HCT116 (cell line): Measurements from ENCODE around the gene PLA2G4C. TPM values are rescaled to one million over a fixed set of nuclear protein-coding genes. Genes with fewer than 3 reads are reported as not detected.

ENCODE experiments used
- ATAC-seq: fragments of 200-7000 bp; cut with Tn5 transposase; 2 replicates; pipeline ENCODE4 v1.9.1; 2020; ENCODE audit warnings: mild to moderate bottlenecking, moderate library complexity
- BruUV-seq: library from RNA; stranded (reverse); fragments of 400-500 nt; replicated peaks from 2 replicates; lab custom pipeline; 2021; lab: Mats Ljungman, UMichigan
- CTCF ChIA-PET: fragments of 300-600 bp; sonication (Branson Sonifier 250); formaldehyde crosslinking; loops from one replicate; lab custom pipeline; 2021; ENCODE audit warnings: antibody characterized with exemption; lab: Charles Lee
- POLR2A ChIA-PET: fragments of 300-600, 350-600 bp; sonication (Branson Sonifier 250); formaldehyde crosslinking; loops from one replicate; lab custom pipeline; 2021; ENCODE audit warnings: antibody characterized with exemption; lab: Charles Lee
- RAD21 ChIA-PET, 2 experiments: fragments of 300-600 bp; sonication (Branson Sonifier 250); formaldehyde crosslinking; loops; one replicate each; lab custom pipeline; 2023; ENCODE audit warnings: low total read pairs in 2 of 2; ENCODE audit not compliant: uncharacterized antibody in 2 of 2, unreplicated experiment in 2 of 2, low non-redundant PET in 1 of 2; lab: Charles Lee
- DNase-seq: peaks from one replicate; pipeline ENCODE4 v3.0.0-alpha.2; 2010; ENCODE audit warnings: low read depth, low spot score
- H2AFZ ChIP-seq: fragments of 200-600 bp; shearing (Covaris generic), sonication (generic); 2 replicates; pipeline ENCODE4 v1.6.1; 2017; ENCODE audit warnings: low read depth, mixed run types, mixed read lengths, antibody characterized with exemption, low read length; ENCODE audit not compliant: poor library complexity, severe bottlenecking
- H3K27ac ChIP-seq: 2 replicates; pipeline ENCODE4 v1.5.1; 2012; ENCODE audit warnings: low read depth, low read length
- H3K27me3 ChIP-seq: fragments of 200-600 bp; sonication (generic); 2 replicates; pipeline ENCODE4 v1.6.1; 2016; ENCODE audit warnings: mixed run types, low read length, mixed read lengths; ENCODE audit not compliant: insufficient read depth
- H3K36me3 ChIP-seq, 2 experiments: fragments of 200-500 bp in 1 of 2; fragments of 200-600 bp in 1 of 2; sonication (Bioruptor generic) in 1 of 2; sonication (generic) in 1 of 2; 2 replicates each; pipeline versions ENCODE4 v1.5.1 to v1.6.1; 2014 to 2016; ENCODE audit warnings: low read length in 2 of 2, inconsistent platforms in 1 of 2, mixed read lengths in 1 of 2, mixed run types in 1 of 2; ENCODE audit not compliant: insufficient read depth in 2 of 2, control insufficient read depth in 1 of 2
- H3K4me1 ChIP-seq, 2 experiments: fragments of 200-600 bp in 1 of 2; sonication (generic) in 1 of 2; 2 replicates each; pipeline versions ENCODE4 v1.5.1 to v1.6.1; 2012 to 2017; ENCODE audit warnings: low read length in 2 of 2, inconsistent platforms in 1 of 2, mild to moderate bottlenecking in 1 of 2, mixed read lengths in 1 of 2, mixed run types in 1 of 2, moderate library complexity in 1 of 2; ENCODE audit not compliant: insufficient read depth in 2 of 2, control insufficient read depth in 1 of 2
- H3K4me2 ChIP-seq: fragments of 200-600 bp; sonication (generic); 2 replicates; pipeline ENCODE4 v1.6.1; 2017; ENCODE audit warnings: mixed run types, low read length, mixed read lengths
- H3K4me3 ChIP-seq, 2 experiments: fragments of 200-600 bp in 1 of 2; sonication (generic) in 1 of 2; replicated peaks in 1 of 2; 2 replicates each; pipeline ENCODE4 v1.5.1; 2011 to 2016; ENCODE audit warnings: low read length in 2 of 2, control low read depth in 1 of 2, low read depth in 1 of 2, mild to moderate bottlenecking in 1 of 2, mixed read lengths in 1 of 2, mixed run types in 1 of 2
- H3K79me2 ChIP-seq: fragments of 200-600 bp; sonication (generic); 2 replicates; pipeline ENCODE4 v1.6.1; 2017; ENCODE audit warnings: mild to moderate bottlenecking, mixed run types, low read length, moderate library complexity, mixed read lengths; ENCODE audit not compliant: insufficient read depth
- H3K9ac ChIP-seq: fragments of 200-600 bp; sonication (generic); 2 replicates; pipeline ENCODE4 v1.6.1; 2016; ENCODE audit warnings: low read length, mixed read lengths
- H3K9me2 ChIP-seq: fragments of 200-600 bp; sonication (generic), shearing (Covaris generic); 2 replicates; pipeline ENCODE4 v1.6.1; 2017; ENCODE audit warnings: mixed run types, mild to moderate bottlenecking, moderate library complexity; ENCODE audit not compliant: insufficient read depth
- H3K9me3 ChIP-seq, 2 experiments: fragments of 200-500 bp in 1 of 2; fragments of 200-600 bp in 1 of 2; sonication (Bioruptor generic) in 1 of 2; sonication (generic) in 1 of 2; 2 replicates each; pipeline ENCODE4 v1.6.1; 2014 to 2017; ENCODE audit warnings: low read length in 2 of 2, mixed read lengths in 2 of 2, inconsistent platforms in 1 of 2, low read depth in 1 of 2, mild to moderate bottlenecking in 1 of 2, mixed run types in 1 of 2, moderate library complexity in 1 of 2; ENCODE audit not compliant: control insufficient read depth in 1 of 2, insufficient read depth in 1 of 2
- H4K20me1 ChIP-seq: fragments of 200-600 bp; sonication (generic), shearing (Covaris generic); 2 replicates; pipeline ENCODE4 v1.6.1; 2017; ENCODE audit warnings: mixed run types, mild to moderate bottlenecking, moderate library complexity; ENCODE audit not compliant: insufficient read depth
- CBX3 ChIP-seq: IDR thresholded peaks from 2 replicates; pipeline ENCODE4 v1.6.1; 2012; ENCODE audit warnings: low read depth
- EGR1 ChIP-seq: IDR thresholded peaks from 2 replicates; pipeline ENCODE4 v1.6.1; 2012; ENCODE audit warnings: low read depth
- ELF1 ChIP-seq: IDR thresholded peaks from 2 replicates; pipeline ENCODE4 v1.6.1; 2012; ENCODE audit warnings: low read depth, borderline replicate concordance
- FOSL1 ChIP-seq: IDR thresholded peaks from 2 replicates; pipeline ENCODE4 v1.6.1; 2012; ENCODE audit warnings: low read depth
- TCF7L2 ChIP-seq: IDR thresholded peaks from 2 replicates; pipeline ENCODE4 v1.7.0; 2011; ENCODE audit warnings: borderline replicate concordance, inconsistent platforms; ENCODE audit not compliant: insufficient read depth, insufficient read length; ENCODE audit errors: extremely low read depth
- ZFX ChIP-seq: fragments of 450-650 bp; IDR thresholded peaks from 2 replicates; pipeline ENCODE4 v1.6.1; 2017
- intact Hi-C: fragments of 100-400 bp; cut with micrococcal nuclease; formaldehyde crosslinking; loops from 2 replicates; pipeline ENCODE4 v1.10.0; 2022
- total RNA-seq: library from RNA; stranded (reverse); gene quantifications from one replicate; pipeline ENCODE4 v1.2.1, GENCODE V29; 2021; ENCODE audit not compliant: unreplicated experiment
- TF ChIP-seq, protein P1 (sequence below), 3 experiments: fragments of 200-600 bp in 1 of 3; sonication (generic) in 1 of 3; IDR thresholded peaks in 2 of 3; conservative IDR thresholded peaks in 1 of 3; 2 replicates each; pipeline ENCODE4 v1.5.1; 2012 to 2017; ENCODE audit warnings: low read depth in 2 of 3, low read length in 2 of 3, antibody characterized with exemption in 1 of 3, borderline replicate concordance in 1 of 3, control low read depth in 1 of 3, mild to moderate bottlenecking in 1 of 3, mixed read lengths in 1 of 3, mixed run types in 1 of 3, moderate library complexity in 1 of 3; ENCODE audit not compliant: insufficient read depth in 1 of 3
- TF ChIP-seq, protein P2 (sequence below): IDR thresholded peaks from 2 replicates; pipeline ENCODE4 v1.6.1; 2012

PLA2G4C gene
- total RNA-seq, 1 experiment from 2014 or later = 1.7 TPM

DNA sequence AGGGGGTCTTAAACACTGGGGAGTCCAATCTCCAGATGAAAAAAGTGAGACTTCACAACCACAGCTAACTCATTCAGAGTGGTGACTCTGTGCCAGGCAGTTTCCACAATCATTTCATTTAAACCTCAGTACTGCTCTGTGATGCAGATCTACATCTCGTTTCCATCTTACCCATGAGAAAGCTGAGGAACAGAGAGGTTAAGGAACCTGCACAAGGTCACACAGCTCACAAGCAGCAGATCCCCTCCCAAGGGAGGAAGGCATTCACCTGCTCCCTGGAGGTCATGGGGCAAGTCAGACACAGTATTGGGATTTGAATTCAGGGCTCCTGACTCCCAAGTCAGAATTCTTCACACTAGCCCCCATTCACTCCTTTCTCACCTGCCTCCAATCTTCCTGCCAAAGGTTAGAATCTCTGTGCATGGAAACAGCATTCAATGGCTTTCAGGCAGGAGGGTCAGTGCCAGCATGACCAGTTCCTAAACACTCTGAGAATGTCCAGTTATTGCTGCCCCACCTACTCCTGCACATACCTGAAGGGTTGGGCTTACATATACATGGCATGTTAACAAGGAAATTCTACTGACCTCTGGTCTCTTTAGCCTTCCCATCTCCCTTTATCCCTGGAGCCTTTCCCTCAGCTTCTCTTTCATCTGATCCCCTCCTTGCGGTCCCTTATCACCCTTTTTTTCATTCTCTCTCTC, 68.6 kb downstream of the PLA2G4C start:
- TF ChIP-seq ZFX (no peak), FOSL1 (no peak), ELF1 (no peak), EGR1 (no peak), CBX3 (no peak)
- TF ChIP-seq, protein P1, sequence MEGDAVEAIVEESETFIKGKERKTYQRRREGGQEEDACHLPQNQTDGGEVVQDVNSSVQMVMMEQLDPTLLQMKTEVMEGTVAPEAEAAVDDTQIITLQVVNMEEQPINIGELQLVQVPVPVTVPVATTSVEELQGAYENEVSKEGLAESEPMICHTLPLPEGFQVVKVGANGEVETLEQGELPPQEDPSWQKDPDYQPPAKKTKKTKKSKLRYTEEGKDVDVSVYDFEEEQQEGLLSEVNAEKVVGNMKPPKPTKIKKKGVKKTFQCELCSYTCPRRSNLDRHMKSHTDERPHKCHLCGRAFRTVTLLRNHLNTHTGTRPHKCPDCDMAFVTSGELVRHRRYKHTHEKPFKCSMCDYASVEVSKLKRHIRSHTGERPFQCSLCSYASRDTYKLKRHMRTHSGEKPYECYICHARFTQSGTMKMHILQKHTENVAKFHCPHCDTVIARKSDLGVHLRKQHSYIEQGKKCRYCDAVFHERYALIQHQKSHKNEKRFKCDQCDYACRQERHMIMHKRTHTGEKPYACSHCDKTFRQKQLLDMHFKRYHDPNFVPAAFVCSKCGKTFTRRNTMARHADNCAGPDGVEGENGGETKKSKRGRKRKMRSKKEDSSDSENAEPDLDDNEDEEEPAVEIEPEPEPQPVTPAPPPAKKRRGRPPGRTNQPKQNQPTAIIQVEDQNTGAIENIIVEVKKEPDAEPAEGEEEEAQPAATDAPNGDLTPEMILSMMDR (IDR thresholded peaks at IDR 0.05 in 2 of 3, conservative IDR thresholded peaks at IDR 0.05 in 1 of 3; ENCODE audit: borderline replicate concordance in 1 of 3, insufficient read depth in 1 of 3, low read depth in 2 of 3, low read length in 2 of 3) = no peak

DNA sequence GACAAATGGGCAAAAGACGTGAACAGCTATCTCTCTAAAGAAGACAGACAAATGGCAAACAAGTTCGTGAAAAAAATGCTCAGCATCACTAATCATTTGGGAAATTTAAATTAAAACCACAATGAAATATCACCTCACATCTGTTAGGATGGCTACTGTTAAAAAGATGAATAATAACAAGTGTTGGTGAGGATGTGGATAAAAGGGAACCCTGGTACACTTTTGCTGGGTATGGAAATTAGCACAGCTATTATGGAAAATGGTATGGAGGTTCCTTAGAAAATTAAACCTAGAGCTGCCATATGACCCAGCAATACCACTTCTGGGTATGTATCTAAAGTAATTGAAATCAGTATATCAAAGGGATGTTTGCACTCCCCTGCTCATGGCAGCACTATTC, 73.9 kb downstream of the PLA2G4C start:
- RAD21 ChIA-PET = no interaction called here
- BruUV-seq = no TSS peak
- POLR2A ChIA-PET = no interaction called here

More for the DNA sequence above, 68.6 kb downstream of the PLA2G4C start:
- ChIA-PET RAD21 (no interaction called here), CTCF (no interaction called here), POLR2A (no interaction called here)
- Histone ChIP-seq H3K36me3 (no peaks in the 10 kb centered on the region), H3K9ac (no peak overlapping the region), H2AFZ (no peak overlapping the region), H3K4me1 (peaks cover 0 to 8% of the 10 kb centered on the region in 2 experiments; a peak in 2 of 4 replicates), H3K27me3 (peaks cover 5% of the 10 kb centered on the region; the same call in 1 of the 2 replicates), H3K9me2 (no peaks in the 10 kb centered on the region), H4K20me1 (no peaks in the 10 kb centered on the region), H3K9me3 (peaks cover 0 to under 1% of the 10 kb centered on the region in 2 experiments; a peak in 1 of 4 replicates), H3K4me3 (no peak overlapping the region), H3K27ac (no peak overlapping the region), H3K79me2 (no peaks in the 10 kb centered on the region), H3K4me2 (no peak overlapping the region)
- intact Hi-C loops = no loop called here
- ATAC-seq = no peak
- BruUV-seq = no TSS peak
- no peak for DNase-seq

More for the DNA sequence above, 73.9 kb downstream of the PLA2G4C start:
- intact Hi-C loops = no loop called here
- no peak overlapping the region for H2AFZ ChIP-seq
- H3K27me3 ChIP-seq = peaks cover 5% of the 10 kb centered on the region; the same call in 1 of the 2 replicates
- H3K9ac ChIP-seq = no peak overlapping the region
- no peak overlapping the region for H3K4me2 ChIP-seq
- H3K79me2 ChIP-seq = no peaks in the 10 kb centered on the region
- no peak overlapping the region for H3K27ac ChIP-seq
- TF ChIP-seq CBX3 (peak; percentile 58; the same call in 1 of the 2 replicates), TCF7L2 (no peak)
- TF ChIP-seq, protein P2, sequence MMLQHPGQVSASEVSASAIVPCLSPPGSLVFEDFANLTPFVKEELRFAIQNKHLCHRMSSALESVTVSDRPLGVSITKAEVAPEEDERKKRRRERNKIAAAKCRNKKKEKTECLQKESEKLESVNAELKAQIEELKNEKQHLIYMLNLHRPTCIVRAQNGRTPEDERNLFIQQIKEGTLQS = no peak
- DNase-seq (no peak), ATAC-seq (no peak)
- no peaks in the 10 kb centered on the region for H3K4me1 ChIP-seq
- CTCF ChIA-PET = no interaction called here
- H4K20me1 ChIP-seq = no peaks in the 10 kb centered on the region
- H3K4me3 ChIP-seq = no peak overlapping the region
- no peaks in the 10 kb centered on the region for H3K9me2 ChIP-seq
- no peaks in the 10 kb centered on the region for H3K36me3 ChIP-seq
- peaks cover 0 to 9% of the 10 kb centered on the region in 2 experiments; a peak in 1 of 4 replicates for H3K9me3 ChIP-seq
